H1 (cell line): ENCODE data around the gene BCL2L11. TPM values are rescaled to one million over a fixed set of nuclear protein-coding genes. Genes with fewer than 3 reads are reported as not detected.

ENCODE experiments used
- CTCF ChIA-PET: fragments of 300-600 bp; sonication (Branson Sonifier 250); formaldehyde crosslinking; loops from one replicate; lab custom pipeline; 2021; ENCODE audit not compliant: partially characterized antibody; lab: Charles Lee
- POLR2A ChIA-PET: fragments of 300-600 bp; sonication (Branson Sonifier 250); formaldehyde crosslinking; loops from one replicate; lab custom pipeline; 2021; ENCODE audit warnings: inconsistent platforms; ENCODE audit not compliant: partially characterized antibody; lab: Charles Lee
- DNase-seq, 2 experiments: peaks; one replicate each; pipeline versions ENCODE4 v3.0.0 to v3.0.0-alpha.2; 2010 to 2022; ENCODE audit warnings: low spot score in 2 of 2, low read depth in 1 of 2, mixed read lengths in 1 of 2
- FAIRE-seq: peaks from 2 replicates; lab custom pipeline; 2011; peaks lifted over from hg19 to GRCh38; lab: Jason Lieb, UNC
- H2AFZ ChIP-seq: 2 replicates; pipeline ENCODE4 v1.8.1; 2012; ENCODE audit warnings: low read length, inconsistent platforms
- H2AK5ac ChIP-seq: 2 replicates; pipeline ENCODE4 v1.6.1; 2013; ENCODE audit warnings: low read depth, low read length
- H2BK120ac ChIP-seq: replicated peaks from 2 replicates; pipeline ENCODE3; 2013; ENCODE audit warnings: low read depth, low read length, inconsistent platforms
- H2BK12ac ChIP-seq: 2 replicates; pipeline ENCODE4 v1.6.1; 2013; ENCODE audit warnings: low read depth, low read length
- H2BK15ac ChIP-seq: 2 replicates; pipeline ENCODE4 v1.6.1; 2013; ENCODE audit warnings: low read length
- H2BK20ac ChIP-seq: 2 replicates; pipeline ENCODE4 v1.6.1; 2013; ENCODE audit warnings: low read length
- H2BK5ac ChIP-seq: 2 replicates; pipeline ENCODE4 v1.6.1; 2013; ENCODE audit warnings: low read depth, low read length
- H3K14ac ChIP-seq: 2 replicates; pipeline ENCODE4 v1.6.1; 2013; ENCODE audit warnings: inconsistent platforms; ENCODE audit not compliant: insufficient read length
- H3K18ac ChIP-seq: 2 replicates; pipeline ENCODE4 v1.6.1; 2013; ENCODE audit warnings: low read length; ENCODE audit errors: extremely low read depth
- H3K23ac ChIP-seq: 2 replicates; pipeline ENCODE4 v1.6.1; 2013; ENCODE audit warnings: inconsistent platforms; ENCODE audit not compliant: insufficient read length
- H3K23me2 ChIP-seq: 2 replicates; pipeline ENCODE4 v1.6.1; 2013; ENCODE audit warnings: low read depth, low read length
- H3K27ac ChIP-seq: 2 replicates; pipeline ENCODE4 v1.6.1; 2011; ENCODE audit warnings: low read depth, low read length, inconsistent platforms
- H3K27me3 ChIP-seq, 4 experiments: replicated peaks in 1 of 4; 1 replicate in 1 of 4; 2 replicates in 3 of 4; pipeline versions ENCODE4 v1.6.1 to v1.8.1; 2011 to 2013; ENCODE audit warnings: low read length in 3 of 4, mild to moderate bottlenecking in 3 of 4, inconsistent platforms in 2 of 4, mixed read lengths in 2 of 4, moderate library complexity in 1 of 4; ENCODE audit not compliant: control insufficient read depth in 3 of 4, insufficient read depth in 3 of 4; ENCODE audit errors: extremely low read depth in 1 of 4
- H3K36me3 ChIP-seq, 4 experiments: 2 replicates each; pipeline versions ENCODE4 v1.6.1 to v1.8.1; 2011 to 2013; ENCODE audit warnings: mild to moderate bottlenecking in 4 of 4, low read length in 3 of 4, moderate library complexity in 2 of 4, control low read depth in 1 of 4, inconsistent platforms in 1 of 4; ENCODE audit not compliant: insufficient read depth in 4 of 4, control insufficient read depth in 2 of 4
- H3K4ac ChIP-seq: replicated peaks from 2 replicates; pipeline ENCODE3; 2013; ENCODE audit warnings: low read length, low read depth, mixed read lengths, inconsistent platforms; ENCODE audit not compliant: insufficient read length
- H3K4me1 ChIP-seq, 4 experiments: replicated peaks in 1 of 4; 1 replicate in 1 of 4; 2 replicates in 3 of 4; pipeline versions ENCODE4 v1.6.1 to v1.8.1; 2011 to 2013; ENCODE audit warnings: low read length in 3 of 4, inconsistent platforms in 2 of 4, mixed read lengths in 1 of 4; ENCODE audit not compliant: insufficient read depth in 4 of 4, control insufficient read depth in 3 of 4
- H3K4me2 ChIP-seq, 2 experiments: 2 replicates each; pipeline versions ENCODE4 v1.6.1 to v1.8.1; 2011 to 2013; ENCODE audit warnings: low read depth in 2 of 2, low read length in 2 of 2, control low read depth in 1 of 2, inconsistent platforms in 1 of 2, mild to moderate bottlenecking in 1 of 2; ENCODE audit not compliant: insufficient read depth in 1 of 2
- H3K4me3 ChIP-seq, 4 experiments: fragments of 200-600, 300-600 bp in 1 of 4; sonication (generic), shearing (Covaris generic), sonication (Bioruptor Twin) in 1 of 4; 2 replicates each; pipeline versions ENCODE4 v1.5.1 to v1.8.1; 2011 to 2016; ENCODE audit warnings: low read length in 4 of 4, low read depth in 3 of 4, control low read depth in 2 of 4, inconsistent platforms in 2 of 4, mild to moderate bottlenecking in 2 of 4, mixed read lengths in 1 of 4, moderate library complexity in 1 of 4; ENCODE audit not compliant: insufficient read depth in 2 of 4; ENCODE audit errors: extremely low read depth in 1 of 4
- H3K56ac ChIP-seq: replicated peaks from 2 replicates; pipeline ENCODE3; 2013; ENCODE audit warnings: low read depth, mild to moderate bottlenecking, mixed read lengths, low read length, inconsistent platforms; ENCODE audit not compliant: insufficient read length
- H3K79me1 ChIP-seq: 2 replicates; pipeline ENCODE4 v1.6.1; 2013; ENCODE audit warnings: low read depth, low read length, control low read depth
- H3K79me2 ChIP-seq, 2 experiments: 2 replicates each; pipeline versions ENCODE4 v1.6.1 to v1.8.1; 2012 to 2013; ENCODE audit warnings: low read length in 2 of 2, mild to moderate bottlenecking in 2 of 2, inconsistent platforms in 1 of 2; ENCODE audit not compliant: insufficient read depth in 2 of 2, control insufficient read depth in 1 of 2
- H3K9ac ChIP-seq, 4 experiments: replicated peaks in 1 of 4; 1 replicate in 1 of 4; 2 replicates in 3 of 4; pipeline versions ENCODE4 v1.6.1 to v1.8.1; 2011 to 2013; ENCODE audit warnings: low read depth in 3 of 4, low read length in 3 of 4, control low read depth in 2 of 4, mild to moderate bottlenecking in 2 of 4, moderate library complexity in 2 of 4, inconsistent platforms in 1 of 4; ENCODE audit errors: extremely low read depth in 1 of 4
- H3K9me3 ChIP-seq, 2 experiments: 2 replicates each; pipeline versions ENCODE4 v1.6.1 to v1.8.1; 2012 to 2013; ENCODE audit warnings: mild to moderate bottlenecking in 2 of 2, moderate library complexity in 2 of 2, control low read depth in 1 of 2, inconsistent platforms in 1 of 2, low read depth in 1 of 2, low read length in 1 of 2, mixed read lengths in 1 of 2; ENCODE audit not compliant: insufficient read depth in 2 of 2
- H4K20me1 ChIP-seq, 2 experiments: replicated peaks in 1 of 2; 2 replicates each; pipeline versions ENCODE3 to v1.8.1; 2011 to 2013; ENCODE audit warnings: inconsistent platforms in 2 of 2, low read length in 2 of 2, mild to moderate bottlenecking in 1 of 2; ENCODE audit not compliant: insufficient read depth in 2 of 2, control insufficient read depth in 1 of 2
- H4K5ac ChIP-seq: 2 replicates; pipeline ENCODE4 v1.6.1; 2013; ENCODE audit warnings: low read length, low read depth, mixed read lengths, inconsistent platforms; ENCODE audit not compliant: insufficient read length
- H4K8ac ChIP-seq: 2 replicates; pipeline ENCODE4 v1.8.0; 2013; ENCODE audit warnings: mild to moderate bottlenecking, moderate library complexity, low read length, inconsistent platforms; ENCODE audit not compliant: insufficient read depth; ENCODE audit errors: extremely low read depth
- H4K91ac ChIP-seq: replicated peaks from 2 replicates; pipeline ENCODE3; 2013; ENCODE audit warnings: low read length, mixed read lengths, inconsistent platforms; ENCODE audit not compliant: insufficient read length
- ATF2 ChIP-seq: IDR thresholded peaks from 2 replicates; pipeline ENCODE4 v1.6.1; 2012; ENCODE audit warnings: low read length, inconsistent platforms
- BCL11A ChIP-seq, 2 experiments: IDR thresholded peaks; one replicate each; pipeline ENCODE4 v1.6.1; 2011; ENCODE audit warnings: low read depth in 2 of 2, low read length in 2 of 2, mild to moderate bottlenecking in 2 of 2
- BRCA1 ChIP-seq: IDR thresholded peaks from 2 replicates; pipeline ENCODE4 v1.6.1; 2012; ENCODE audit warnings: low read depth, low read length, improper control_type of control experiment
- CHD1 ChIP-seq: IDR thresholded peaks from 2 replicates; pipeline ENCODE4 v1.6.1; 2012; ENCODE audit warnings: low read depth, low read length, improper control_type of control experiment
- CTCF ChIP-seq, 3 experiments: IDR thresholded peaks; 1 replicate in 2 of 3; 2 replicates in 1 of 3; pipeline versions ENCODE4 v1.5.1 to v1.6.1; 2011; ENCODE audit warnings: low read length in 3 of 3, mild to moderate bottlenecking in 3 of 3, inconsistent platforms in 2 of 3, low read depth in 1 of 3, moderate library complexity in 1 of 3; ENCODE audit not compliant: insufficient read depth in 1 of 3; ENCODE audit errors: control extremely low read depth in 1 of 3
- MAFK ChIP-seq: IDR thresholded peaks from 2 replicates; pipeline ENCODE4 v1.6.1; 2012; ENCODE audit warnings: low read depth, mild to moderate bottlenecking, improper control_type of control experiment, low read length
- RBBP5 ChIP-seq: IDR thresholded peaks from 2 replicates; pipeline ENCODE4 v1.7.1; 2012; ENCODE audit warnings: low read depth, mild to moderate bottlenecking, inconsistent platforms, low read length, moderate library complexity, borderline replicate concordance
- RXRA ChIP-seq: IDR thresholded peaks from 2 replicates; pipeline ENCODE4 v1.6.1; 2011; ENCODE audit warnings: low read depth, mild to moderate bottlenecking, low read length, moderate library complexity; ENCODE audit not compliant: insufficient read depth
- SIRT6 ChIP-seq: IDR thresholded peaks from one replicate; pipeline ENCODE4 v1.7.1; 2012; ENCODE audit warnings: low read length, inconsistent platforms
- SIX5 ChIP-seq: IDR thresholded peaks from 2 replicates; pipeline ENCODE4 v1.6.1; 2011; ENCODE audit warnings: mild to moderate bottlenecking, low read depth, low read length
- TAF7 ChIP-seq: optimal IDR thresholded peaks from 2 replicates; pipeline ENCODE3; 2011; ENCODE audit warnings: low read depth, mild to moderate bottlenecking, inconsistent platforms, low read length, moderate library complexity, borderline replicate concordance
- WGBS, 2 experiments: shearing (Covaris generic) in 1 of 2; methylation state at CpG; one replicate each; pipeline versions ENCODE4 v1.1.6 to v1.1.7; 2013 to 2015; ENCODE audit warnings: low lambda C conversion rate in 2 of 2, mixed read lengths in 2 of 2, inconsistent platforms in 1 of 2, low coverage in 1 of 2, missing lambda C conversion rate in 1 of 2; ENCODE audit not compliant: insufficient replicate concordance in 2 of 2, insufficient coverage in 1 of 2, insufficient read length in 1 of 2; ENCODE audit errors: extremely low coverage in 1 of 2, missing lambda C conversion rate in 1 of 2; 5-methylcytosine and 5-hydroxymethylcytosine counted together
- polyA plus RNA-seq, 7 experiments: library from polyadenylated mRNA; depleted of rRNA in 3 of 7; stranded (reverse) in 5 of 7; unstranded in 2 of 7; fragments of >200 nt in 5 of 7; fragments of 200-250 nt in 2 of 7; gene quantifications; 1 replicate in 5 of 7; 2 replicates in 1 of 7; 4 replicates in 1 of 7; pipeline versions ENCODE4 v1.2.1 to v1.2.3, GENCODE V29; 2011 to 2013; ENCODE audit warnings: missing spikeins in 2 of 7, mixed read lengths in 2 of 7
- total RNA-seq: library from RNA; stranded (reverse); fragmentation: NEBNext Ultra II Directional; extraction: Animal tissue kit (Norgen Biotek cat#: 25700); gene quantifications from 2 replicates; pipeline ENCODE4 v1.2.1, GENCODE V29; 2021

The BCL2L11 gene
- total and polyA plus RNA-seq, 2 of the 8 experiments (the other 6 are each of a cell fraction or from before 2014, with no cell fraction given): 7.5 to 22.9 TPM

DNA sequence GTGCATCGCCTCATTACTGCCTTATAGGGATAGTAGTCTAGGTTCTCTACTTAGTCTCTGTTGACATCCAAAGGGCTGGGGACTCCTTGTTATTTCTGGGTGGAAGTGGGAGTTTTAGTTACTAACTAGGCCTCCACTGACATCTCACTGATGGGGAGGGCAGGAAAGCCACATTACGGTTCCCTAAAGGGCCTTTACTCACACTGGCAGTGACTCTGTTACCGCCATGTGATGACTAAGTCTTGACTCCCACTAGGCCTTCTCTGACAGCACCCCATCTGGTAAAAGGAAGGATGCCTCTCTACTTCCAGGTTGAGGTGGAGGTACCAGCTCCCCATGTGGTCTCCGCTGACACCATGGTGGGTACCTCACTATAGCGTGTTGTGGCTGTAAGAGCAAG lies 14.0 kb upstream of the BCL2L11 start:
- WGBS, 2 experiments: 93% methylated on average over 5 of the region's 5 CpGs; no CpG with 5 or more reads in 1 of the 2 experiments
- FAIRE-seq: no peak
- H3K56ac ChIP-seq: no peak overlapping the region
- TF ChIP-seq MAFK (no peak), RBBP5 (no peak), TAF7 (no peak), BCL11A (IDR thresholded peaks at IDR 0.05; ENCODE audit: low read depth in 2 of 2, low read length in 2 of 2) (no peak), CHD1 (no peak), SIX5 (no peak), CTCF (IDR thresholded peaks at IDR 0.05; ENCODE audit: control extremely low read depth in 1 of 3, insufficient read depth in 1 of 3, low read depth in 1 of 3, low read length in 3 of 3) (no peak), ATF2 (no peak), RXRA (no peak), SIRT6 (no peak), BRCA1 (no peak)

More for the DNA sequence above, 14.0 kb upstream of the BCL2L11 start:
- no peaks in the 10 kb centered on the region for H3K4me1 ChIP-seq
- H3K9me3 ChIP-seq: no peaks in the 10 kb centered on the region
- no peaks in the 10 kb centered on the region for H3K79me2 ChIP-seq
- H3K36me3 ChIP-seq: no peaks in the 10 kb centered on the region
- H3K27me3 ChIP-seq: no peaks in the 10 kb centered on the region
- no peak overlapping the region for H2AFZ ChIP-seq
- no peak overlapping the region for H4K8ac ChIP-seq
- no peak overlapping the region for H3K14ac ChIP-seq
- H3K4me2 ChIP-seq: no peak overlapping the region
- no peaks in the 10 kb centered on the region for H3K23me2 ChIP-seq
- H4K5ac ChIP-seq: no peak overlapping the region
- no peaks in the 10 kb centered on the region for H3K79me1 ChIP-seq
- no peak overlapping the region for H2BK5ac ChIP-seq
- no peak overlapping the region for H3K18ac ChIP-seq
- H3K9ac ChIP-seq: no peak overlapping the region
- no peak overlapping the region for H4K91ac ChIP-seq
- no peak overlapping the region for H2BK120ac ChIP-seq
- no peak overlapping the region for H2AK5ac ChIP-seq
- no peak overlapping the region for H2BK15ac ChIP-seq
- no peak overlapping the region for H3K4ac ChIP-seq
- H3K23ac ChIP-seq: no peak overlapping the region
- DNase-seq: no peak
- H2BK20ac ChIP-seq: no peak overlapping the region
- H3K27ac ChIP-seq: no peak overlapping the region
- H4K20me1 ChIP-seq: no peaks in the 10 kb centered on the region
- ChIA-PET CTCF (interaction anchor here (0.7 to 0.9 kb wide), 2 partner anchors 18 to 33 kb away, joined by 3 to 4 read pairs; no protein-coding TSS in a partner anchor), POLR2A (no interaction called here)
- H3K4me3 ChIP-seq: no peak overlapping the region
- no peak overlapping the region for H2BK12ac ChIP-seq
